ENCODE measurements around the gene CDCP2.
A peak's percentile ranks its signal among the peaks of the same experiment; 100 is the strongest.

Gene CDCP2

GRCh38 chr1:54152696-54153095 is at the start of gene CDCP2:
Gene CDCP2, minus strand, starts transcription at chr1:54153000. Its CDS starts 78 bp downstream, at chr1:54152922.
- DNase-seq: no peak

DNA sequence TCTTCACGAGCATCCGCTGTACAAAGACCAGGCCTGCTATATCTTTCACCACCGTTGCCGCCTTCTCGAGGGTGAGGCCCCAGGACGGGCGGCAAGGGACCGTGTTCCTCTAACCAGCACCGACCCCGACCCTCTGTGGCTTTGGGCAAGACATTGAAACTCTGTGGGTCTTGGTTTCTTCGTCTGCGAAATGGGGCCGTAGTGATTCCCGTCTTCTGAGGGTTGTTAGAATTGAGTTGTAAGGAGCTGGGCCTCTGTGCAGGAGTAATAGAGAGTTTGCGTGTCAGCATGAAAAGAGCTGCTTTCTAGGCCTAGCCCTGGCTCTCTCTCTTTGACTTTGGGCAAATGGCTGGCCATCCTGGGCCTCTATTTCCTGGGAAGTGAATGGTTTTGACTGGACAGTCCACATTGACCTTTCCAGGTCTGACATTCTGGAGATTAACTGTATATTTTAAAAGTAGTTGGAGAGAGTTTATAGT is 47.8 kb upstream of the CDCP2 start:
- DNase-seq: no peak

DNA sequence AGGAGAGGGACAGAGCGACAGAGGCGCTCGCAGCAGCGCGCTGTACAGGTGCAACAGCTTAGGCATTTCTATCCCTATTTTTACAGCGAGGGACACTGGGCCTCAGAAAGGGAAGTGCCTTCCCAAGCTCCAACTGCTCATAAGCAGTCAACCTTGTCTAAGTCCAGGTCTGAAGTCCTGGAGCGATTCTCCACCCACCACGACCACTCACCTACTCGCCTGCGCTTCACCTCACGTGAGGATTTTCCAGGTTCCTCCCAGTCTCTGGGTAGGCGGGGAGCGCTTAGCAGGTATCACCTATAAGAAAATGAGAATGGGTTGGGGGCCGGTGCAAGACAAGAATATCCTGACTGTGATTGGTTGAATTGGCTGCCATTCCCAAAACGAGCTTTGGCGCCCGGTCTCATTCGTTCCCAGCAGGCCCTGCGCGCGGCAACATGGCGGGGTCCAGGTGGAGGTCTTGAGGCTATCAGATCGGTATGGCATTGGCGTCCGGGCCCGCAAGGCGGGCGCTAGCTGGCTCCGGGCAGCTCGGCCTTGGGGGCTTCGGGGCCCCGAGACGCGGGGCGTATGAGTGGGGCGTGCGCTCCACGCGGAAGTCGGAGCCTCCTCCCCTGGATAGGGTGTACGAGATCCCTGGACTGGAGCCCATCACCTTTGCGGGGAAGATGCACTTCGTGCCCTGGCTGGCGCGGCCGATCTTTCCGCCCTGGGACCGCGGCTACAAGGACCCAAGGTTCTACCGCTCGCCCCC is 47.1 kb upstream of the CDCP2 start, which contains the start of the genes CYB5RL and MRPL37:
TSS of gene CYB5RL (minus strand) at position 266 of the 754 bp plus-strand sequence. CDS start 4,414 bp downstream, outside the sequence.
TSS of gene MRPL37 (plus strand) at position 403 of the 754 bp plus-strand sequence. CDS start at position 480, 77 bp downstream.
- DNase-seq: peak; percentile 87 to 95

DNA sequence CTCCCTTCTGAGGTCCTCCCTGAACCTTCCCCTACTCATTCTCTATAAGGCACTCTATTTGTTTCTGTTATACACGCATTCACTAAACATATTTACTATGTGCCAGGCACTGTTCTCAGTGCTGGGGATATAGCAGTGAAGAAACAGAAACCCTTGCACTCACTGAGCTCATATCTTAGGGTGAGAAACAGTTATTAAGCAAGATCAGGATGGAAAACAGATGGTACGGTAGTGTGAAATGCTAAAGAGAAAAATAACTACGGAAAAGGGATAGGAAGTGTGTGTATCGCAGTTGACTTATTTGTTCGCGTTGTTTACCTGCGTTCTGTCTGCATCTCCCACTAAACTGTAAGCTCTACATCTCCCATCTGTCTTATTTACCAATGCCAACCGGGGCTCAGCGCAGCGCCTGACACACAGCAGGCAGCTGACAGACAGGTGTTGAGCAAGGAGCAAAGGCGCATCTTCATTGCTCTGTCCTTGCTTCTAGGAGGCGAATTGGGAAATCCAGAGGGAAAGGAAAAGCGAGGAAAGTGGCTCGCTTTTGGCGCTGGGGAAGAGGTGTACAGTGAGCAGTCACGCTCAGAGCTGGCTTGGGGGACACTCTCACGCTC is 46.5 kb upstream of the CDCP2 start:
- DNase-seq: no peak

- no peak for DNase-seq
Observed at GRCh38 chr1:54193453-54193852, 40.7 kb upstream of the CDCP2 start.

DNA sequence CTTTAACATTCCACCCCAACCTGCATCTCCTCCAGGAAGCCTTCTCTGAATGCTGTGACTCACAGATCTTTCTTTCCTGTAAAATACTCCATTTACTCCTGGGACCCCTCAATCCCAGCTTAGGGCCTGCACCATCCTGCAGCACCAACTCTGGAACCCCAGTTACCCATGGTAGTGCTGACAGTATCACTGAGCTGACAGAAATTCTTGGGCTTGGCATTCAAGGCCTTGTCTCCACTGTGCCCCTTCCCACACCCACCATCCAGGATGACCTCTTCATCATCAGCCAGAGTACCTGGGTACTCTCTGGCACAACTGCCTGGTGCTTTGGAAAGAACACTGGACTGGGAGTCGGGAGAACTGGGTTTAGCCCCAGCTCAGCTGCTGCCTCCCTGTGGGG is 38.7 kb upstream of the CDCP2 start:
- DNase-seq: no peak

DNA sequence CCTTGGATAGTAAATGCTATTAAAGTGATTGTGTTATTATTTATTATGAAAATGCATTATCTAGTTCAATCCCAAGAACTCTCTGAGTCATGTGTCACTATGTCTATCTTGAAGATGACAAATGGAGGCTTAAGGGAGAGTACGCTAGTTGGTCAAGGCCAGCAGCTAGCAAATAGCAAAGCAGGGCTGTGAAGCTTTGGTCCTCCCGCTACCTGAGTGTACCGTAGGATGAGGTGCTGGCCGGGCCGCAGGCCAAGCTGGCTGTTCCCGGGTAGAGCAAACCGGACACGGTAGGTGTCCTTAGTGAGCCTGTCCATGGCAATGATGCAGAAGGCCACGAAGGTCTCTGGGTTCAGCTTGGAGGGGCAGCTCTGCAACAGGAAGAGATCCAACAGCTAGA is 37.7 kb upstream of the CDCP2 start:
- DNase-seq: no peak

DNA sequence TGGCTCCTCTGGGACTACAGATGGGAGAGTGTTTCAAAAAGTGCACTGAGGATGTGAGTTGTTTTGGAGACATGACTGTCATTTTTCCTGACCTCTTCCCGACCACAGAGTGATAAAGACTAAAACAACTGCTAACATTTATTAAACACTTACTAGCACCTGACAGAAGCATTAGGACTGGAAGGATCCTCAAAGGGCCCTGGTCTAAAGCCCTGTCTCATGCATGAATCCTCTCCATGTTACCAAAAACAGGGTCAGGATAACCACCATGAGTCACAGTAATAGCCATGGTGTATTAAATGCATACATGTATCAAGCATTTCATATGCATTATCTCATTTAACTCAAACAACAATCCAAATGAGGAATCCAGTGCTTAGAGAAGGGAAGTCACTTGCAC is 35.5 kb upstream of the CDCP2 start:
- DNase-seq: no peak

GRCh38 chr1:54186056-54186455 is 33.3 kb upstream of the CDCP2 start:
- DNase-seq: no peak

- no peak for DNase-seq
Observed at GRCh38 chr1:54180701-54181360, 28.0 kb upstream of the CDCP2 start.

DNA sequence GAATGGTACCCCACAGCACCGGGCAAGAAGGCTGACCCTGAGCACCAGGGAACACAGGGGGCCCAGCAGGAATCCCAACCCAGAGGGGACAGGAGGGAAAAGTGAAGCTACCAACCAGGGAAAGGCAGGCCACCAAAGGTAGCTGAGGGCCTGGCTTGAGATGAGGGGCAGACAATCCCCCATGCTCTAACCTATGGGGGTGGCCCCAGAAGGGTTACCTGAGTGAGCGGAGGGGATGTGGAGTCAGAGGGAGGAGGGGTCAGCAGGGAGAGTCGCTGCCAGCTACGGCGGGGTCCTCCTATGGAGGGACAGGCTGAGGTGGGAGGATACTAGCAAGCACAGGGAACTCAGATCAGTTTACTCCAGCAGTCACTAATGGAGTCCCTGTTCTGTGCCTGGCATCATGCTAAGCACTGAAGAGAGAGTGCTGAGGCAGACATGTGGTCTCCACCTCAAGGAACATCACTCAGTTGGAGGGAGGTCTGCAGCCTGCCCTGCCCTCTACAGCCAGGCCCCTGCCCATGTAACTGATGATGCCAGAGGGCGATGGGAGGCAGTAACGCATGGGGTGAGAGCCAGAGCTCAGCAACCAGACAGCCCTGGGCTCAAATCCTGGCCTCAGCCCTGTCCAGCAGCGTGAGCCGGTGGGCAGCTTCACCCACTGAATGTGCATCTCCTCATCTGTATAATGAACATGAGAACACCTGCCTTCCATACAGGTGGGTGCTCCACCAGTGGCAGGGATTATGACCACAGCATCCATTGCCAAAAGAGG is 25.7 kb upstream of the CDCP2 start:
- no peak for DNase-seq

- DNase-seq: no peak
Observed at GRCh38 chr1:54177726-54178125, 24.9 kb upstream of the CDCP2 start.

DNA sequence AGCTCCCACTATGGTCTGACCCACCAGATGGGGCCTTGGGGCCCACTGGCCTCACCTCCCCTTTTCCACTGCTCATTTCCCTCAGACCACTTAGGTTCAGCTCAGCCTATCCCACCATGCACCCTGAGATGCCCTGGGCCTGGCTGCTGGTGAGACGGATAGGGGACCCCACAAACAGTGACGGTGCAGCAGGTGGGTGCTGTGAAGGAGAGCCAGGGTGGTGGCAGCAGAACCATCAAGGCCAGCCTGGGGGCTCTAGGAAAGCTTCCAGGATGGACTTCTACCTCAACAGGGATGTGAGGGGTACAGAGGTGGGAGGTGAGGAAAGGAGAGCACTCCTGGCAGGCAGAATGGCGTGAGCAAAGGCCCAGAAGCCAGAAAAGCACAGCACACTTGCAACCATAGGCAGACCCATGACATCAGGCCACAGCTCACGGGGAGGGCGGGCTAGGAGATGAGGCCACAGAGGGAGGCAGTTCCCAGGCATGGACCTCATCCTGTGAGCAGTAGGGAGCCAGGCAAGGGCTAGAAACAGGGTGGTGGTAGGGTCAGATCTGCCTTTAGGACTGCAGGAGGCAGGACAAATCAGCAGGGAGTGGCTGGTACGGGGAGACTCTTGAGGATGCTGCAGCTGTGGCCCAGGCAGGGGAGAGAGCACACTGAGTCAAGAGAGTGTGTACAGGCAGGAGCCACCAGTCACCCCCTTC is 24.0 kb upstream of the CDCP2 start:
- no peak for DNase-seq

DNA sequence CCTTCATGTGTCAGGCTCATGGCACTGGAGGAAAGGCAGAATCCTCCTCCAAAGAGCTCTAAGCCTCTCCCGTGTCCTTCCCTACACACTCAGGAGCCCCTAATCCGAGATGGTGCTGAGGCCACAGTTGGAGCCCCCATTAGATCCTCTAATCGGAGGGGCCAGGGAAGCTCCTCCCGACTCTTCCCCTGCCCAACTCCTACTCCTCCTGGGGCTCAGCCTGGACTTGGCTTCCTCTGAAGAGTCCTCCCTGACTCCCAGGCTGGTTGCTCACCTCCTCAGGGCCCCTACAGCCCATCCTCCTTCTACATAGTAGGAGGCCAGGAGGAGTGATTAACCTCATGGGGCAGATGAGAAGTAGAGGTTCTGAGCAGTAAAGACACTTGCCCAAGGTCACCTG is 21.3 kb upstream of the CDCP2 start:
- DNase-seq: no peak

DNA sequence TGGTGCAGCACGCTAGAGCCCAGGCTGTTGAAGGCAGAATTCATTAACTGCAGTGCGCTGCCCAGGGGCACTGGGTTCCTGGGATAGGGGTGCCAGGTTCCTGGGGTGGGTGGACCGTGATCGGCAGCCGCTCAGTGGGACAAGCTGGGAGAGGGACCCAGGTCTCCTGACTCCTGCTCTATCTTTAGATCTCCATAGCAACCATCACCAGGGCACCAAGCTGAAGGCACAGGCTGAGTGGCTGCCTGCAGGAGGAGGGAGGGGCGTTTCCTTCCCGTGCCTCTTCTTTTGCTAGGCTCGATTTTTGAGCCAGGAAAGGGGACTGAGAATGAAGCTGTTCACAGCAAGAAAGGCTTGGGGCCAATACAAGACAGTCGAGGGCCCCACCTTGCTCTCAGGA is 20.9 kb upstream of the CDCP2 start:
- DNase-seq: no peak

- DNase-seq: no peak
Observed at GRCh38 chr1:54172614-54173599, 20.1 kb upstream of the CDCP2 start.

GRCh38 chr1:54171606-54172005 is 18.8 kb upstream of the CDCP2 start:
- DNase-seq: no peak

- no peak for DNase-seq
Observed at GRCh38 chr1:54171016-54171415, 18.2 kb upstream of the CDCP2 start.

GRCh38 chr1:54169068-54169467 is 16.3 kb upstream of the CDCP2 start:
- DNase-seq: no peak

DNA sequence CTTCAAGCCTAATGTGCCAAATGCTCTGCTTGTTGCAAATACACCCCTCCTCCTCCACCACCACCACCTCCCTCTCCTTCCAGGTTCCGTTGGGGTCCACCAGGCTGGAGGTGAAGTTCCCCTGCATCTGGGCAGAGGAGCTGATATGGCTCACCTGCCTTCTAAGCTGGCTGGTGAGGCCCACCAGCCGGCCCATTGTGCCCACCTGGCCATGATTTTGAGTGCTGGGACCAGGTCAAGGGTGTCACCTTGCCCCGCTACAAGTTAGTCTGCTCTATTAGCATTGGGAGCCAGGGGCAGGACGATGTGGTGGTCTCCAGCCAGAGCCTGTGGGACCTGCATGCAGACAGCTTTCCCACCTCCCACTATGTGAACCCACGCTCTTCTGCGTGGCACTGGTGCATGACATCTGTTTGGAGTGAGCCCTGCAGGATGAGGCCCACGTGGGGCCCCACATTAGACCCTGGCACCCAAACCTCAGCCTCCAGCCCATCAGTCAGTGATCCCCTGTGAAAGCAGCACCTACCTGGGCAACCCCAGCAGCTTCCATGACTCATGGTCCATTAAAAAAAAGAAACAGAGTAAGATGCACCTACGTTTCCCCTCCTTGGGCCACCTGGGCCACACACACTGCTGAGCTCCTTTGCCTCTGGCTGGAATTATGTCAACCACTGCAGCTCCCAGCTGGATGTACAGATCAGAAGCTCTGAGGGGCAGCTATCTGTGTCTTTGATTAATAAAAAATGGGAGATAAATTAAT is 15.6 kb upstream of the CDCP2 start:
- DNase-seq: no peak
